T-helper 2 cell treated with Interferon-gamma antibody and Interleukin-4, amounts not matched to agents 5 μg/mL and 100 μg/mL, for 36 hours (primary cell): Measurements from ENCODE around the gene INPP5E.

Source experiments
- DNase-seq: peaks from one replicate; pipeline ENCODE4 v3.0.0; 2021; ENCODE audit warnings: low spot score
- H3K27ac Mint-ChIP-seq: one replicate; pipeline ENCODE4 v1.8.0; 2021; ENCODE audit warnings: mild to moderate bottlenecking, mixed read lengths
- H3K27me3 Mint-ChIP-seq: one replicate; pipeline ENCODE4 v1.8.0; 2021; ENCODE audit warnings: low read depth, mixed read lengths
- H3K36me3 Mint-ChIP-seq: one replicate; pipeline ENCODE4 v1.8.0; 2021; ENCODE audit warnings: low read depth, mixed read lengths
- H3K4me1 Mint-ChIP-seq: one replicate; pipeline ENCODE4 v1.8.0; 2021; ENCODE audit warnings: low read depth, mixed read lengths
- H3K4me3 Mint-ChIP-seq: one replicate; pipeline ENCODE4 v1.8.0; 2022; ENCODE audit warnings: mild to moderate bottlenecking, moderate library complexity, mixed read lengths
- H3K9me3 Mint-ChIP-seq: one replicate; pipeline ENCODE4 v1.8.0; 2021; ENCODE audit warnings: mixed read lengths

INPP5E gene

DNA sequence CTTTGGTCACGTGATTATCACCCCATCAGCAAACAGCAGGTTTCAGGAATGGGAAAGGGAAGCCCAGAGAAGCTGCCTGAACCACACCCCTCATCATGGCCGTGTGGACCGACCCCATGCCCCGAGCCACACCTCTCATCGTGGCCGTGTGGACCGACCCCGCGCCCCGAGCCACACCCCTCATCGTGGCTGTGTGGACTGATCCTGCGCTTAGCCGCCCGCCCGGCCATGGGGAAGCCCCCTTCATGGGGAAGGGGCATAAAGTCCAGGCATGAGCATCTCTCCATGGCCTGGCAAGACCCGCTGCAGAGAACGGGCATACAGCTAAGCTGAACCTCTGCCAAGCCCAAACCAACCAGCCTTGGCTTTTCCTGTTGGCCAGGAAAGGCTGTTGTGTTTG lies 46.1 kb downstream of the INPP5E start:
- Mint-ChIP-seq H3K4me1 (peaks cover 3% of the 10 kb centered on the region), H3K4me3 (no peak overlapping the region), H3K27ac (no peak overlapping the region), H3K9me3 (no peaks in the 10 kb centered on the region), H3K27me3 (no peaks in the 10 kb centered on the region), H3K36me3 (peaks cover 34% of the 10 kb centered on the region)
- no peak for DNase-seq

DNA sequence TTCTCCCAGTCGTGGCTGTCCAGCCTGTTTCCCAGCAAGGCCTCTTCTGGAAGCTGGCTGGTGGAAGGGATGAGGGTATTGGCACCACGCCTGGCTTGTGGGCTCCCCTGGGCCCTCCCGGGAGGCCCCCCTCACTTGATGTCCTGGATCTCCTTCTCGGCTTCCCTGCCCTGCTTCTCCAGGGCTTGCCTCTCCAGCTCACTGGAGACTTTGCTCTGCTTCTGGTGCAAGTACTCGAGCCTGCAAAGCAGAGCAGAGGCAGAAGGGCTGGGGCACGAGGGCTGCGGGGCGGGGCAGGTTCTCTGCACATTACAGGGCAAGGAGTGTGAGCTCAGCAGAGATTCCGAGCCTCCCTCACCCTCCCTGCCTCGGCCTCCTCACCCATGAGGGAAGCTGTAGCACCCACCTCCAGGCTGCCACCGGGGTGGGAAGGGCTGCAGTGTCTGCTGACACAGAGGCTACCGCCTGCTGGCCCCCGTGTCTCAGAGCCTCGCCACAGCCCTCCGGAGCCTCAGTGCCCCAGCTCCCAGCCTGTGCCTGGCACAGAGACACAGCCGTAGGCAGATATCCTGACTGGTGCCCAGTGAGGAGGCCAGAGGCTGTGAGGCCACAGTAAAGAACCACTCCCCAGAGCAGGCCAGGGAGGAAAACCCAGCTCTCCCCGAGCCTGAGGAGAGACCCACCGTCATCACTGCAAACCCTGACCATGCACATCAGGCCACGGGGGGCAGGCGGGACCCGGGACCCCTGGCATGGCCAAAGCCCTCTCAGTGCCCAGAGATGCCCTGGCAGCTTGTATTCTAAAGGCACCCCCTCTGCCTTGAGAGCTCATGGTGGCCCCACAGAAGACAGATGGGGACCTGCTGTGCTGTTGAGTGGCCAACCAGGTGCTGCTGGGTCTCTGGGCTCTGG lies 46.9 kb downstream of the INPP5E start:
- no peaks in the 10 kb centered on the region for H3K27me3 Mint-ChIP-seq
- H3K4me3 Mint-ChIP-seq = no peak overlapping the region
- H3K27ac Mint-ChIP-seq = no peak overlapping the region
- H3K4me1 Mint-ChIP-seq = no peaks in the 10 kb centered on the region
- DNase-seq = no peak
- no peaks in the 10 kb centered on the region for H3K9me3 Mint-ChIP-seq
- H3K36me3 Mint-ChIP-seq = peaks cover 33% of the 10 kb centered on the region

DNA sequence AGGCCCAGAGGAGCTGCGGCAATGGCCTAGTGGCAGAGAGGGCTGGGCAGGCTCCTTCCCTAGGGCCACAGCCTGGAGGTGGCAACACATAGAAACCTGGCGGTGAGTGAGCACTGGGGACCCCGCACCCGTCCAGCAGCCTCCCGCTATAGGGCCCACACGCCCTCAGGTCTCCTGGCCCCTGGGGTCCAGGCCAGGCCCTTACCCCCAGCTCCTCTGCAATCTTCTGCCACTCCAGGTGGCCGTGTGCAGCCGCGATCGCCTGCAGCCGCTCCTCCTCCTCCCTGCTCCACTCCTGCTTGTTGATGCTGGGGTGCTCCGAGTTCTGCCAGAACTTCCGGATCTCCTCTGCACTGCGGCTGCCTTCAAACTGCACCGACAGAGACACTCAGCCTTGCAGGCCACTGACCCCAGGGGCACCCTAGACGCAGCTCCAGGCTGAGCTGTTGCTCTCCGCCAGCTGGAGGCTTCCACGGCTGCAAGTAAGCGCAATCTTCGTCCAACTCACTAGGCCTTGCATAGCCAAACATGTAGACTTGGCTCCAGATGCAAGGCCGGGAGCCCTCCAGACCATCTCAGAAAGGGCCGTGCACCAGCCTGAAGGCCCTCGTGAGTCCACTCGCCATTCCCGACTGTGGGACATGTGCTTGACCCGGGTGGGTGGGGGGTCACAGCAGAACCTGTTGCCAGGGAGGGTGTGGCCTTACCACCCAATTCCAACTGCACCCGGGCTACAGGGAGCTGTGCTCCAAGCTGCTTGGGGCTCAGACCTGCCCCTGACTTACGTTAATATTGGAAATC lies 47.7 kb downstream of the INPP5E start:
- Mint-ChIP-seq H3K27me3 (no peaks in the 10 kb centered on the region), H3K36me3 (peaks cover 38% of the 10 kb centered on the region), H3K4me1 (no peaks in the 10 kb centered on the region), H3K9me3 (no peaks in the 10 kb centered on the region), H3K4me3 (no peak overlapping the region), H3K27ac (no peak overlapping the region)
- DNase-seq = no peak

DNA sequence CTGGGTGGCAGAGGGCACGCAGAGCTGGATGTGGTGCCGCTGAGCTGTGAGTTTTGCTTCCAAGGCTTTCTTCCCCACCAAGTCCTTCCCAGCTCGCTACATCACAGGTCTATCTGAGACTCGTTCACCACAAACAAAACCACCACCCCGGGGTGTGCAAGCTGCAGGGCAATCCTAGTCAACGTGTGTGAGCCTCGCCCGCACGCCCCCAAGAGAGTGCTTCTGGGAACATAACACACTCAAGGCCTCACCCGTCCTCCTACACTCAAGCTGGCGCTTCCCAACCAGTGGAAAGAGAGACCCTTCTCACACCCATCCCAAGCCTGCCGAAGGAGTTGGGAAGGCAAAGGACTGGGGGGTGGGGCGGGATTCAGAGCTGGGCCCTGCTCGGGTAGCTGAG lies 50.2 kb downstream of the INPP5E start:
- Mint-ChIP-seq H3K27me3 (no peaks in the 10 kb centered on the region), H3K9me3 (no peaks in the 10 kb centered on the region), H3K27ac (no peak overlapping the region), H3K36me3 (peaks cover 59% of the 10 kb centered on the region), H3K4me1 (peaks cover 16% of the 10 kb centered on the region), H3K4me3 (no peak overlapping the region)
- DNase-seq = no peak

DNA sequence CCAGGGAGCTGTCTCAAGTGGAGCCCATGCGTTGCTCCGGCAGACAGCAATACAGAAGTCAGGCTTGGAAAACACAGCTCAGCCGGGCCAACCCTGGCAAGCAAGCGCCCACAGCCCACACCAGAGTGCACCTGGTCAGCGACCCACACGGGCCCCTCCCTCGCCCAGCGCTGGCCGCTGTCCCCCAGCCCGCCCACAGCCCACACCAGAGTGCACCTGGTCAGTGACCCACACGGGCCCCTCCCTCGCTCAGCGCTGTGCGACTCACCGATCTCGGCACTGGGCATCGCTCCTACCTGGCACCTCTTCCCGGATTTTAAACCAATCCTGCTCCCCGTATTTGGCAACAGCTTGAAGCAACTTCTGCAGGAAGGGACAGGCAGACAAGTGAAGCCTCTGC lies 52.4 kb downstream of the INPP5E start:
- H3K27ac Mint-ChIP-seq = no peak overlapping the region
- no peak overlapping the region for H3K4me3 Mint-ChIP-seq
- DNase-seq = no peak
- no peaks in the 10 kb centered on the region for H3K27me3 Mint-ChIP-seq
- peaks cover 60% of the 10 kb centered on the region for H3K36me3 Mint-ChIP-seq
- H3K4me1 Mint-ChIP-seq = peaks cover 16% of the 10 kb centered on the region
- H3K9me3 Mint-ChIP-seq = no peaks in the 10 kb centered on the region

DNA sequence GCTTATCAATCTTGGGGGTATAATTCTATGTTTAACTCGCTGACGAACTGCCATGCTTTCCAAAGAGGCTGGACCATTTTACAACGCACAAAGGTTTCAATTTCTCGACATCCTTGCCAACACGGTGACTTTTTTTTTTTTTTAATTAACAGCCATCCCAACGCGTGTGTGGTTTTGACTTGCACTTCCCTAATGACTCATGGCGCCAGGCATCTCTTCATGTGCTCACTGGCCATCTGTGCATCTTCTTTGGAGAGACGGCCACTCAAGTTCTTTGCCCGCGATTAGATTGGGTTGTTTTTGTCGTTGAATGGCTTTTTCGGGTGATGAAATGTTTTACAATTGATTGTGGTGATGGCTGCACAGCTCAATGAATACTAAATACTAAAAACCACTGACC lies 53.6 kb downstream of the INPP5E start:
- no peaks in the 10 kb centered on the region for H3K27me3 Mint-ChIP-seq
- no peak overlapping the region for H3K4me3 Mint-ChIP-seq
- no peak for DNase-seq
- peak overlapping the region; percentile 2 for H3K27ac Mint-ChIP-seq
- H3K36me3 Mint-ChIP-seq = peaks cover 52% of the 10 kb centered on the region
- H3K4me1 Mint-ChIP-seq = peaks cover 16% of the 10 kb centered on the region
- no peaks in the 10 kb centered on the region for H3K9me3 Mint-ChIP-seq

DNA sequence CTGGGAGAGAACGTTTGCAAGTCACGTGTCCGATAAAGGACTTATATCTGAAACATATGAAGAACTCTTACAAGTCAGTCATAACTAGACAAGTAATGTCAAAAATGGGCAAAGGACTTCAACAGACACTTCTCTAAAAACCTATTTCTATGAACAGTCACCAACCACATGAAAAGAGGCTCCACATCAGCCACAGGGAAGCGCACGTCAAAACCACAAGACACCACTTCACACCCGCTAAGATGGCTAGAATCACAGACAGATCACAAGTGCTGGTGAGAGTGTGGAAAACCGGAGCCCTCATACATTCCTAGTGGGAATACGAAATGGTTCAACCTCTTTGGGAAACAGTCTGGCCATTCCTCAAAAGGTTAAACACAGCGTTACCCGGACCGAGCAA lies 54.6 kb downstream of the INPP5E start:
- no peaks in the 10 kb centered on the region for H3K27me3 Mint-ChIP-seq
- peak overlapping the region; percentile 69 for H3K27ac Mint-ChIP-seq
- peaks cover 53% of the 10 kb centered on the region for H3K36me3 Mint-ChIP-seq
- no peaks in the 10 kb centered on the region for H3K9me3 Mint-ChIP-seq
- DNase-seq = peak; percentile 54
- H3K4me1 Mint-ChIP-seq = peaks cover 16% of the 10 kb centered on the region
- peak overlapping the region; percentile 68 for H3K4me3 Mint-ChIP-seq

DNA sequence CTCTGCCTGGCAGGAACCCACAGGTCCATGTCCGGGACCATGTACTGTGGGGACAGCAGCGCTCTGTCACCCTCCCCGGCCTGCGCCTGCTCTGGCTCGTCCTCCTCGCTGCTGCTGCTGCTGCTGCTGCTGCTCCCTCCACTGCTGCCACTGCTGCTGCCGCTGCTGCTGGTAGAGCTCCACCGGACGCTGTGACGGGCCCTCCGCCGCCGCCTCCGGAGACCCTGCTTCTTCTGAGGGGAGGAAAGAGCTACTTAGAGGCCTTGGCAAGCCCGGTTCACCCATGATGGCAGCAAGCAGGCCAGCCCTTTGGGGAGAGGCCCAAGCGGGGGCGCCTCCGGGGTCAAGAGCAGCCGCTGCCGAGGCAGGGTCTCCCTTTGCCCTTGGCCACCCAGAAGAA lies 56.2 kb downstream of the INPP5E start:
- no peak overlapping the region for H3K4me3 Mint-ChIP-seq
- H3K4me1 Mint-ChIP-seq = peaks cover 16% of the 10 kb centered on the region
- H3K27ac Mint-ChIP-seq = no peak overlapping the region
- H3K9me3 Mint-ChIP-seq = no peaks in the 10 kb centered on the region
- no peak for DNase-seq
- H3K36me3 Mint-ChIP-seq = peaks cover 42% of the 10 kb centered on the region
- no peaks in the 10 kb centered on the region for H3K27me3 Mint-ChIP-seq

DNA sequence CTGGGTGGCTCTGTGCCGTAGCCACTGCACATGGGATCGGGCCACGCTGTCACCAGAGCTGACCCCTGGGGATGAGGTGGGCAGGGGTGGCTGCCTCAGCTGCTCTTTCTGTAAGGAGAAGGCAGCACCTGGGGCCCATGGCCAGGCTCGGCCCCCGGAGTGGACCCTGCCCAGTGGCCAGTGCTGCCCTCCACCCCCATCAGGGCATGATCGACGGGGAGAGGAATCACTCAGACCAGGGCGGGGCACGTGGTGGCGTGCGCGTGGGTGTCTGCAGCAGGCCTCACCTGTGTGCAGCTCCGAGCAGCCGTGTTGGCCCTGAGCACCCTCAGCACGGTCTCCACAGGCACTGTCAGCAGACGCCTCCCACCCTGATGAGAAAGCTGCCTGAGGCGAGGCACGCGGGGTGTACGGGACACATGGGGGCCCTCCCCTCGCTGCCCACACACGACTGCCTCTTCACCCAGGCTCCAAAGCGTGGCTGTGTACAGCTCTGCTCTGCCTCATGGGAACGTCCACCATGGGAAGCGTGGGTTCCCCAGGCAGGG lies 57.6 kb downstream of the INPP5E start:
- no peak overlapping the region for H3K4me3 Mint-ChIP-seq
- no peak for DNase-seq
- H3K27ac Mint-ChIP-seq = no peak overlapping the region
- H3K27me3 Mint-ChIP-seq = no peaks in the 10 kb centered on the region
- peaks cover 33% of the 10 kb centered on the region for H3K36me3 Mint-ChIP-seq
- peaks cover 16% of the 10 kb centered on the region for H3K4me1 Mint-ChIP-seq
- H3K9me3 Mint-ChIP-seq = no peaks in the 10 kb centered on the region

DNA sequence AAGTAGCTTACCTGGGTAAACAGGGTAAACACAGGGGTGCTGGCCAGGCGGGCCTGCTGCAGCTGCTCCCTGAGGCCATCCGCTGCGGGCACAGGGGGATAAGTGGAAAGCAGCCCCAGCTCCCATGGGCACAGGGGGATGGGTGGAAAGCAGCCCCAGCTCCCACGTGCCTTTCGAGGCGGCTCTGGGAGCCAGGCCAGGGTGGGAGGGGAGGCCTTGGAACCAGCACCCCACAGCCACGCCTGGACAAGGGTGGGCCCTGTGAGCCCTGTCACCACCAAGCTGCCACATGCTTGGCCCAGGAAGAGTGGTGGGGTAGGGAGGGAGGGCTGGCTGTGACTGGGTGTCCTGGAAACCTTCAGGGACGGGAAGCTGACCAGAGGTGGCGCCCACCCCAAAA lies 58.3 kb downstream of the INPP5E start:
- H3K4me3 Mint-ChIP-seq = no peak overlapping the region
- DNase-seq = no peak
- peaks cover 16% of the 10 kb centered on the region for H3K4me1 Mint-ChIP-seq
- no peak overlapping the region for H3K27ac Mint-ChIP-seq
- H3K27me3 Mint-ChIP-seq = no peaks in the 10 kb centered on the region
- peaks cover 29% of the 10 kb centered on the region for H3K36me3 Mint-ChIP-seq
- H3K9me3 Mint-ChIP-seq = no peaks in the 10 kb centered on the region

DNA sequence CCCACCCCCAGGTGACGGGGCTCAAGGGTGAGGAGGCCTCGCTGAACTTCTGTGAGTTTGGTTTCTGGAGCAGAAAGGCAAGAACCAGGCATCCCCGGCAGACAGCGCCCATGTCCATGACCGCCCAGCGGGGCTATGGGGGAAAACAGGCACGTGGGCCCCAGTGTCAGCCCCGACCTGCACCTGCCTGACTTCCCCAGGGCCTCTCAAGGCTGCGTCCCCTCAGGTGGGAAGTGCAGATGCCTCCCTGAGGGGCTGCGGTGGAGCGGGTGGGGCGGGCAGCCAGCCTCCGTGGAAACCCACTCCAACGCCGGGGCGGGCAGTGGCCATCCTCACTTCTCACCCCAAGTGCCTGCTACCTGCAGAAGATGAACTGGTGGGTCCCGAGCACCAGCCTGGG lies 59.3 kb downstream of the INPP5E start:
- Mint-ChIP-seq H3K36me3 (peaks cover 19% of the 10 kb centered on the region), H3K4me3 (no peak overlapping the region), H3K4me1 (peaks cover 8% of the 10 kb centered on the region), H3K27ac (no peak overlapping the region), H3K27me3 (no peaks in the 10 kb centered on the region), H3K9me3 (no peaks in the 10 kb centered on the region)
- DNase-seq = no peak

DNA sequence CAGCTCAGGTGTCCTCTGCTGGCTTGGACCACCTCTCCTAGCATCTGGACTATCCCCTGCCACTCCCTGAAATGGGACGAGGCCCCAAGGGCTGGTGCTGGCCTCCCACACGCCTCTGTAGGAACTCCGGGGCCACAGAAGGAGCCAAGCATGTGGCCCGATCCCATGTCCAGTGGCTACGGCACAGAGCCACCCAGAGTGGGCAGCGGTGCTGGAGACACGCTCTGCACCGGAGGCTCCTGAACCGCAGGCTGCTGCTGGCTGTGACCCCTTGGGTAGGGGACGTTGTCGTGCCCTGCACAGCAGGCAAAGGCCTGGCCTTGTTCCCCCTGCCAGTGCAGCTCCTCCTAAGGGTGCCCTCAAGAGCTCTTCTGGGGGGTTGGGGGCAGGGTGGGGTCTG lies 59.8 kb downstream of the INPP5E start:
- no peak for DNase-seq
- Mint-ChIP-seq H3K27me3 (no peaks in the 10 kb centered on the region), H3K27ac (no peak overlapping the region), H3K36me3 (peaks cover 14% of the 10 kb centered on the region), H3K9me3 (no peaks in the 10 kb centered on the region), H3K4me1 (peaks cover 5% of the 10 kb centered on the region), H3K4me3 (no peak overlapping the region)

DNA sequence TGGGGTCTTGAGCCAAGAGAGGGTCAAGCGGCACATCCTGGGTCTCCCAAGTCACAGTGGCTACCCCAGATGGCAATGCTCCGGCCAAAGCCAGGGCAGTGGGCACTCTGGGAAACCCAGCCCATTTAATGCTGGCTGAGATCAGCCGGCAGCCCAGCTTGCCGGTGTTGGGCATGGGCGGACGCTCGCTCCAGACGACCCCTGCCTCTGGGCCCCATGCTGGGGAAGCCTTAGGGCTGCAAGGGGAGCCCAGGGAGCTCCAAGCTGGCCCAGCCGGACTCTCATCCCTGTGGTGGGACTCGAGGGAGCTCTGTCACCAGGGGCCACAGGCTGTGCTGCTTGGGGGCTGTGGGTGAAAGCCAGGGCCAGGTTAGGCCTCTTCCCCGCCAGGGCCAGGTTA lies 60.2 kb downstream of the INPP5E start:
- DNase-seq = no peak
- H3K27me3 Mint-ChIP-seq = no peaks in the 10 kb centered on the region
- H3K36me3 Mint-ChIP-seq = peaks cover 10% of the 10 kb centered on the region
- H3K4me1 Mint-ChIP-seq = no peaks in the 10 kb centered on the region
- no peaks in the 10 kb centered on the region for H3K9me3 Mint-ChIP-seq
- H3K27ac Mint-ChIP-seq = no peak overlapping the region
- H3K4me3 Mint-ChIP-seq = no peak overlapping the region

DNA sequence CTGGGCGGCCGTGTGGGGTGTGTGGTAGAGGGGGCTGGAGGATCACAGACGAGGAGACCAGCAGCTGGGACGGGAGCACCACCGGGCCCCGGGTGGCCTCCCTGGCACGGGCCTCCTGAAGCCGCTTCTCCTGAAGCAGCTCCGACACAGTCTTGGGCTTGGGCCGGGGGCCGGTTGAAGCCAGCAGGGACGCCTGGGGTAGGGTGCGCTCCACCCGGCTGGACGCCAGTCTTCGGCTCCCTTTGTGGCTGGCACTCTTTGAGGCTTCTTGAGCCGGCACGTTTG lies 60.7 kb downstream of the INPP5E start:
- Mint-ChIP-seq H3K36me3 (peaks cover 5% of the 10 kb centered on the region), H3K9me3 (no peaks in the 10 kb centered on the region), H3K27me3 (no peaks in the 10 kb centered on the region), H3K27ac (no peak overlapping the region), H3K4me3 (no peak overlapping the region), H3K4me1 (no peaks in the 10 kb centered on the region)
- no peak for DNase-seq
